ENCODE measurements around the gene ABCC5. TPM values are rescaled to one million over a fixed set of nuclear protein-coding genes. Genes with fewer than 3 reads are reported as not detected.

Gene ABCC5
- total and polyA plus RNA-seq, 2 of the 8 experiments (the other 6 are each of a cell fraction or from before 2014, with no cell fraction given) = 25.3 to 40.8 TPM

GRCh38 chr3:183946037-183946436, 71.6 kb downstream of the ABCC5 start:
- Histone ChIP-seq H3K27ac (ENCODE audit: low read depth, low read length) (no peak overlapping the region), H2BK5ac (ENCODE audit: low read depth, low read length) (no peak overlapping the region), H3K4me2 (ENCODE audit: insufficient read depth in 1 of 2, low read depth in 2 of 2, low read length in 2 of 2) (no peak overlapping the region), H4K8ac (ENCODE audit: extremely low read depth, insufficient read depth, low read length) (no peak overlapping the region), H3K14ac (ENCODE audit: insufficient read length) (no peak overlapping the region), H3K36me3 (ENCODE audit: control insufficient read depth in 2 of 4, insufficient read depth in 4 of 4, low read length in 3 of 4) (peaks cover 3 to 33% (median 11%) of the 10 kb centered on the region in 4 experiments; a peak in 7 of 8 replicates), H4K5ac (ENCODE audit: insufficient read length, low read depth, low read length) (no peak overlapping the region), H3K23ac (ENCODE audit: insufficient read length) (no peak overlapping the region), H3K9me3 (ENCODE audit: insufficient read depth in 2 of 2, low read depth in 1 of 2, low read length in 1 of 2) (no peaks in the 10 kb centered on the region), H3K4me3 (ENCODE audit: extremely low read depth in 1 of 4, insufficient read depth in 2 of 4, low read depth in 3 of 4, low read length in 4 of 4) (no peak overlapping the region), H3K79me1 (ENCODE audit: low read depth, low read length) (no peaks in the 10 kb centered on the region), H3K56ac (replicated peaks; ENCODE audit: insufficient read length, low read depth, low read length) (no peak overlapping the region), H2BK12ac (ENCODE audit: low read depth, low read length) (no peak overlapping the region), H2AFZ (ENCODE audit: low read length) (no peak overlapping the region), H3K18ac (ENCODE audit: extremely low read depth, low read length) (no peak overlapping the region), H3K9ac (replicated peaks in 1 of 4; ENCODE audit: extremely low read depth in 1 of 4, low read depth in 3 of 4, low read length in 3 of 4) (no peak overlapping the region), H3K27me3 (replicated peaks in 1 of 4; ENCODE audit: control insufficient read depth in 3 of 4, extremely low read depth in 1 of 4, insufficient read depth in 3 of 4, low read length in 3 of 4) (no peaks in the 10 kb centered on the region), H2BK20ac (ENCODE audit: low read length) (no peak overlapping the region), H3K4ac (replicated peaks; ENCODE audit: insufficient read length, low read depth, low read length) (no peak overlapping the region), H4K20me1 (replicated peaks in 1 of 2; ENCODE audit: control insufficient read depth in 1 of 2, insufficient read depth in 2 of 2, low read length in 2 of 2) (no peaks in the 10 kb centered on the region), H4K91ac (replicated peaks; ENCODE audit: insufficient read length, low read length) (no peak overlapping the region), H3K79me2 (ENCODE audit: control insufficient read depth in 1 of 2, insufficient read depth in 2 of 2, low read length in 2 of 2) (no peaks in the 10 kb centered on the region), H2BK120ac (replicated peaks; ENCODE audit: low read depth, low read length) (no peak overlapping the region), H3K23me2 (ENCODE audit: low read depth, low read length) (no peaks in the 10 kb centered on the region), H2AK5ac (ENCODE audit: low read depth, low read length) (no peak overlapping the region), H3K4me1 (replicated peaks in 1 of 4; ENCODE audit: control insufficient read depth in 3 of 4, insufficient read depth in 4 of 4, low read length in 3 of 4) (no peaks in the 10 kb centered on the region), H2BK15ac (ENCODE audit: low read length) (no peak overlapping the region)
- POLR2A ChIA-PET (ENCODE audit: partially characterized antibody) = interaction anchor here (2.2 kb wide), 1 partner anchor 9 kb away, joined by 6 read pairs; no protein-coding TSS in a partner anchor
- 95% methylated on average over 2 of the region's 2 CpGs; no CpG with 5 or more reads in 1 of the 2 experiments for WGBS, 2 experiments (ENCODE audit: extremely low coverage in 1 of 2, insufficient coverage in 1 of 2, insufficient read length in 1 of 2, insufficient replicate concordance in 2 of 2, low coverage in 1 of 2, low lambda C conversion rate in 2 of 2, missing lambda C conversion rate in 1 of 2)
- FAIRE-seq = no peak
- TF ChIP-seq RAD21 (IDR thresholded peaks at IDR 0.05 in 1 of 2, conservative IDR thresholded peaks at IDR 0.05 in 1 of 2; ENCODE audit: low read depth in 2 of 2, low read length in 2 of 2) = no peak
- TF ChIP-seq SP1 (IDR thresholded peaks at IDR 0.05; ENCODE audit: low read depth, low read length) = no peak
- CTCF ChIA-PET (ENCODE audit: partially characterized antibody) = interaction anchor here (1.3 to 2.6 kb wide), 3 partner anchors 17 to 69 kb away, joined by 3 to 7 read pairs (median 6); no protein-coding TSS in a partner anchor
- no peak for DNase-seq (ENCODE audit: low read depth in 1 of 2, low spot score in 2 of 2)

All from H1 (cell line).